DND-41 (cell line): ENCODE measurements around the gene PRKCSH.

Source experiments
- ATAC-seq: fragments of 200-7000 bp; cut with Tn5 transposase; 3 replicates; pipeline ENCODE4 v1.9.1; 2021; ENCODE audit warnings: low read depth; ENCODE audit not compliant: insufficient read depth
- DNase-seq: peaks from one replicate; pipeline ENCODE4 v3.0.0-alpha.2; 2020
- H2AFZ ChIP-seq: 2 replicates; pipeline ENCODE4 v1.6.0; 2012; ENCODE audit warnings: low read depth, low read length
- H3K27ac ChIP-seq: 2 replicates; pipeline ENCODE4 v1.5.1; 2012; ENCODE audit warnings: low read length, inconsistent platforms
- H3K27me3 ChIP-seq: fragments of 200-600 bp; sonication (generic); 2 replicates; pipeline ENCODE4 v1.6.0; 2012; ENCODE audit warnings: low read length, mild to moderate bottlenecking, inconsistent platforms; ENCODE audit not compliant: insufficient read depth, poor library complexity
- H3K36me3 ChIP-seq: 2 replicates; pipeline ENCODE4 v1.5.1; 2012; ENCODE audit warnings: low read length, inconsistent platforms; ENCODE audit not compliant: insufficient read depth
- H3K4me1 ChIP-seq: 2 replicates; pipeline ENCODE4 v1.5.1; 2012; ENCODE audit warnings: mild to moderate bottlenecking, low read length; ENCODE audit not compliant: insufficient read depth
- H3K4me2 ChIP-seq: 2 replicates; pipeline ENCODE4 v1.6.0; 2012; ENCODE audit warnings: mild to moderate bottlenecking, moderate library complexity, low read length, inconsistent platforms; ENCODE audit not compliant: insufficient read depth
- H3K4me3 ChIP-seq, 2 experiments: fragments of 200-600 bp in 1 of 2; shearing (Covaris generic) in 1 of 2; 2 replicates each; pipeline ENCODE4 v1.5.1; 2012 to 2016; ENCODE audit warnings: inconsistent platforms in 2 of 2, low read length in 2 of 2, mild to moderate bottlenecking in 2 of 2, low read depth in 1 of 2, moderate library complexity in 1 of 2
- H3K79me2 ChIP-seq: 2 replicates; pipeline ENCODE4 v1.6.0; 2012; ENCODE audit warnings: low read length, inconsistent platforms; ENCODE audit not compliant: insufficient read depth
- H3K9ac ChIP-seq: 2 replicates; pipeline ENCODE4 v1.6.0; 2012; ENCODE audit warnings: low read depth, mild to moderate bottlenecking, inconsistent platforms, low read length, moderate library complexity
- H3K9me3 ChIP-seq: 2 replicates; pipeline ENCODE4 v1.5.1; 2012; ENCODE audit warnings: low read length, moderate library complexity, mild to moderate bottlenecking, inconsistent platforms; ENCODE audit not compliant: insufficient read depth, severe bottlenecking
- H4K20me1 ChIP-seq: 2 replicates; pipeline ENCODE4 v1.6.0; 2012; ENCODE audit warnings: low read length; ENCODE audit not compliant: insufficient read depth
- CTCF ChIP-seq: IDR thresholded peaks from 2 replicates; pipeline ENCODE4 v1.5.1; 2012; ENCODE audit warnings: borderline replicate concordance, low read length, moderate library complexity, mild to moderate bottlenecking; ENCODE audit not compliant: poor library complexity, severe bottlenecking; ENCODE audit errors: extremely low read depth
- EZH2 ChIP-seq: IDR thresholded peaks from 3 replicates; pipeline ENCODE4 v1.6.1; 2012; ENCODE audit warnings: borderline replicate concordance, low read depth, mild to moderate bottlenecking, moderate library complexity, low read length, inconsistent platforms; ENCODE audit not compliant: severe bottlenecking

The PRKCSH gene

GRCh38 chr19:11495885-11496284, 60.5 kb downstream of the PRKCSH start:
- ATAC-seq = no peak
- no peak overlapping the region for H3K9ac ChIP-seq

GRCh38 chr19:11496391-11497163, 61.1 kb downstream of the PRKCSH start:
- ATAC-seq (peak; percentile 93), DNase-seq (peak; percentile 71)
- no peak overlapping the region for H3K4me3 ChIP-seq
- H3K9ac ChIP-seq = no peak overlapping the region
- TF ChIP-seq EZH2 = no peak
- TF ChIP-seq CTCF = peak; percentile 78
- no peaks in the 10 kb centered on the region for H3K79me2 ChIP-seq
- no peaks in the 10 kb centered on the region for H3K27me3 ChIP-seq
- peaks cover 31% of the 10 kb centered on the region for H3K36me3 ChIP-seq
- 0 out of 2 replicates have a peak, but pooled peaks cover 4% of the 10 kb centered on the region for H4K20me1 ChIP-seq
- H3K27ac ChIP-seq = no peak overlapping the region
- H3K4me2 ChIP-seq = no peak overlapping the region
- H2AFZ ChIP-seq = no peak overlapping the region
- H3K4me1 ChIP-seq = no peaks in the 10 kb centered on the region
- H3K9me3 ChIP-seq = no peaks in the 10 kb centered on the region

More at GRCh38 chr19:11495885-11496284, 60.5 kb downstream of the PRKCSH start:
- H3K4me1 ChIP-seq = no peaks in the 10 kb centered on the region
- no peaks in the 10 kb centered on the region for H3K79me2 ChIP-seq
- peaks cover 36% of the 10 kb centered on the region for H3K36me3 ChIP-seq
- TF ChIP-seq CTCF = no peak
- no peak for TF ChIP-seq EZH2
- no peak overlapping the region for H2AFZ ChIP-seq
- H3K4me2 ChIP-seq = no peak overlapping the region
- H3K27me3 ChIP-seq = no peaks in the 10 kb centered on the region
- no peak overlapping the region for H3K27ac ChIP-seq
- H3K9me3 ChIP-seq = no peaks in the 10 kb centered on the region
- no peak for DNase-seq
- H4K20me1 ChIP-seq = 0 out of 2 replicates have a peak, but pooled peaks cover 4% of the 10 kb centered on the region
- H3K4me3 ChIP-seq = no peak overlapping the region

GRCh38 chr19:11499220-11499726, 63.8 kb downstream of the PRKCSH start:
- ATAC-seq = no peak
- Histone ChIP-seq H3K27me3 (no peaks in the 10 kb centered on the region), H3K9ac (no peak overlapping the region), H3K4me3 (no peak overlapping the region), H3K27ac (no peak overlapping the region), H3K9me3 (no peaks in the 10 kb centered on the region), H3K4me1 (peaks cover under 1% of the 10 kb centered on the region; the same call in 1 of the 2 replicates), H4K20me1 (0 out of 2 replicates have a peak, but pooled peaks cover 4% of the 10 kb centered on the region), H3K4me2 (no peak overlapping the region), H3K79me2 (peaks cover 7% of the 10 kb centered on the region), H3K36me3 (peaks cover 26% of the 10 kb centered on the region), H2AFZ (no peak overlapping the region)
- DNase-seq = no peak
- no peak for TF ChIP-seq EZH2
- TF ChIP-seq CTCF = no peak
